Activated naive CD4-positive, alpha-beta T cell treated with anti-CD3 and anti-CD28 coated beads for 36 hours (primary cell): ENCODE measurements around the gene KCNMA1. TPM values are rescaled to one million over a fixed set of nuclear protein-coding genes. Genes with fewer than 3 reads are reported as not detected.

Source experiments
- CTCF ChIA-PET: fragments of 350-600 bp; sonication (Branson Sonifier 250); formaldehyde crosslinking; loops from one replicate; lab custom pipeline; 2021; ENCODE audit warnings: antibody characterized with exemption; lab: Charles Lee
- DNase-seq: peaks from one replicate; pipeline ENCODE4 v3.0.0-alpha.2; 2020
- H3K27ac Mint-ChIP-seq: one replicate; pipeline ENCODE4 v1.8.0; 2021; ENCODE audit warnings: mild to moderate bottlenecking, mixed read lengths
- H3K27me3 Mint-ChIP-seq: one replicate; pipeline ENCODE4 v1.8.0; 2021; ENCODE audit warnings: low read depth, mixed read lengths
- H3K36me3 Mint-ChIP-seq: one replicate; pipeline ENCODE4 v1.8.0; 2021; ENCODE audit warnings: low read depth, mixed read lengths
- H3K4me1 Mint-ChIP-seq: one replicate; pipeline ENCODE4 v1.8.0; 2021; ENCODE audit warnings: low read depth, mixed read lengths
- H3K4me3 Mint-ChIP-seq: one replicate; pipeline ENCODE4 v1.8.0; 2021; ENCODE audit warnings: mild to moderate bottlenecking, moderate library complexity, mixed read lengths
- H3K9me3 Mint-ChIP-seq: one replicate; pipeline ENCODE4 v1.8.0; 2021; ENCODE audit warnings: mixed read lengths
- intact Hi-C: fragments of 100-400 bp; cut with micrococcal nuclease; formaldehyde crosslinking; loops from one replicate; pipeline ENCODE4 v1.15.1; 2023
- total RNA-seq, 2 experiments: library from RNA; stranded (reverse); gene quantifications; one replicate each; pipeline ENCODE4 v1.2.3, GENCODE V29; 2021

KCNMA1 gene
- total RNA-seq, 2 experiments from 2014 or later, result not detected

- no peaks in the 10 kb centered on the region for H3K4me1 Mint-ChIP-seq
- H3K4me3 Mint-ChIP-seq, result no peak overlapping the region
- no peaks in the 10 kb centered on the region for H3K36me3 Mint-ChIP-seq
Observed at GRCh38 chr10:77032188-77032570, 605.4 kb downstream of the KCNMA1 start.

GRCh38 chr10:77031531-77032187, 605.9 kb downstream of the KCNMA1 start:
- CTCF ChIA-PET, result no interaction called here
- DNase-seq, result no peak
- intact Hi-C loops, result no loop called here
- no peaks in the 10 kb centered on the region for H3K36me3 Mint-ChIP-seq
- H3K9me3 Mint-ChIP-seq, result no peaks in the 10 kb centered on the region
- H3K27ac Mint-ChIP-seq, result no peak overlapping the region
- H3K27me3 Mint-ChIP-seq, result peaks cover 4% of the 10 kb centered on the region
- no peaks in the 10 kb centered on the region for H3K4me1 Mint-ChIP-seq
- H3K4me3 Mint-ChIP-seq, result no peak overlapping the region

More at GRCh38 chr10:77032188-77032570, 605.4 kb downstream of the KCNMA1 start:
- Mint-ChIP-seq H3K27me3 (peaks cover 4% of the 10 kb centered on the region), H3K27ac (no peak overlapping the region), H3K9me3 (no peaks in the 10 kb centered on the region)
- CTCF ChIA-PET, result no interaction called here
- no peak for DNase-seq
- intact Hi-C loops, result no loop called here

GRCh38 chr10:77030974-77031373, 606.6 kb downstream of the KCNMA1 start:
- Mint-ChIP-seq H3K4me1 (no peaks in the 10 kb centered on the region), H3K27me3 (peaks cover 6% of the 10 kb centered on the region), H3K4me3 (no peak overlapping the region), H3K36me3 (no peaks in the 10 kb centered on the region), H3K27ac (no peak overlapping the region), H3K9me3 (no peaks in the 10 kb centered on the region)
- intact Hi-C loops, result no loop called here
- CTCF ChIA-PET, result no interaction called here
- DNase-seq, result no peak

GRCh38 chr10:77029777-77030717, 607.6 kb downstream of the KCNMA1 start:
- H3K4me1 Mint-ChIP-seq, result no peaks in the 10 kb centered on the region
- intact Hi-C loops, result no loop called here
- peaks cover 6% of the 10 kb centered on the region for H3K27me3 Mint-ChIP-seq
- CTCF ChIA-PET, result no interaction called here
- no peaks in the 10 kb centered on the region for H3K36me3 Mint-ChIP-seq
- no peak for DNase-seq
- H3K4me3 Mint-ChIP-seq, result no peak overlapping the region
- H3K9me3 Mint-ChIP-seq, result no peaks in the 10 kb centered on the region
- no peak overlapping the region for H3K27ac Mint-ChIP-seq

- H3K4me3 Mint-ChIP-seq, result no peak overlapping the region
- no peaks in the 10 kb centered on the region for H3K4me1 Mint-ChIP-seq
- CTCF ChIA-PET, result no interaction called here
- H3K27me3 Mint-ChIP-seq, result peaks cover 7% of the 10 kb centered on the region
- DNase-seq, result no peak
- intact Hi-C loops, result no loop called here
- H3K9me3 Mint-ChIP-seq, result no peaks in the 10 kb centered on the region
- no peak overlapping the region for H3K27ac Mint-ChIP-seq
- H3K36me3 Mint-ChIP-seq, result no peaks in the 10 kb centered on the region
Observed at GRCh38 chr10:77028042-77028441, 609.6 kb downstream of the KCNMA1 start.

- CTCF ChIA-PET, result no interaction called here
- DNase-seq, result no peak
- Mint-ChIP-seq H3K27ac (no peak overlapping the region), H3K4me3 (no peak overlapping the region), H3K4me1 (no peaks in the 10 kb centered on the region), H3K27me3 (peaks cover 7% of the 10 kb centered on the region), H3K36me3 (no peaks in the 10 kb centered on the region), H3K9me3 (no peaks in the 10 kb centered on the region)
- intact Hi-C loops, result no loop called here
Observed at GRCh38 chr10:77027576-77027975, 610.0 kb downstream of the KCNMA1 start.

GRCh38 chr10:77027141-77027540, 610.5 kb downstream of the KCNMA1 start:
- no peak for DNase-seq
- Mint-ChIP-seq H3K36me3 (no peaks in the 10 kb centered on the region), H3K27ac (no peak overlapping the region), H3K4me3 (no peak overlapping the region), H3K27me3 (peaks cover 7% of the 10 kb centered on the region), H3K4me1 (no peaks in the 10 kb centered on the region), H3K9me3 (no peaks in the 10 kb centered on the region)
- CTCF ChIA-PET, result no interaction called here
- intact Hi-C loops, result no loop called here

GRCh38 chr10:77026148-77026547, 611.5 kb downstream of the KCNMA1 start:
- Mint-ChIP-seq H3K4me1 (no peaks in the 10 kb centered on the region), H3K27me3 (peaks cover 7% of the 10 kb centered on the region), H3K36me3 (no peaks in the 10 kb centered on the region), H3K9me3 (no peaks in the 10 kb centered on the region), H3K27ac (no peak overlapping the region), H3K4me3 (no peak overlapping the region)
- intact Hi-C loops, result no loop called here
- CTCF ChIA-PET, result no interaction called here
- no peak for DNase-seq

GRCh38 chr10:77024461-77024860, 613.1 kb downstream of the KCNMA1 start:
- DNase-seq, result no peak
- Mint-ChIP-seq H3K9me3 (no peaks in the 10 kb centered on the region), H3K36me3 (no peaks in the 10 kb centered on the region), H3K4me3 (no peak overlapping the region), H3K27me3 (peaks cover 7% of the 10 kb centered on the region), H3K4me1 (no peaks in the 10 kb centered on the region), H3K27ac (no peak overlapping the region)
- CTCF ChIA-PET, result no interaction called here
- intact Hi-C loops, result no loop called here

- no peaks in the 10 kb centered on the region for H3K36me3 Mint-ChIP-seq
- intact Hi-C loops, result no loop called here
- H3K4me3 Mint-ChIP-seq, result no peak overlapping the region
- peaks cover 5% of the 10 kb centered on the region for H3K27me3 Mint-ChIP-seq
- H3K9me3 Mint-ChIP-seq, result no peaks in the 10 kb centered on the region
- H3K27ac Mint-ChIP-seq, result no peak overlapping the region
- CTCF ChIA-PET, result no interaction called here
- no peak for DNase-seq
- H3K4me1 Mint-ChIP-seq, result no peaks in the 10 kb centered on the region
Observed at GRCh38 chr10:77023396-77023795, 614.2 kb downstream of the KCNMA1 start.

- Mint-ChIP-seq H3K36me3 (no peaks in the 10 kb centered on the region), H3K4me1 (no peaks in the 10 kb centered on the region), H3K4me3 (no peak overlapping the region), H3K27me3 (peaks cover 3% of the 10 kb centered on the region), H3K27ac (no peak overlapping the region), H3K9me3 (no peaks in the 10 kb centered on the region)
- no peak for DNase-seq
- CTCF ChIA-PET, result no interaction called here
- intact Hi-C loops, result no loop called here
Observed at GRCh38 chr10:77022671-77023070, 614.9 kb downstream of the KCNMA1 start.

- Mint-ChIP-seq H3K9me3 (no peaks in the 10 kb centered on the region), H3K27me3 (peaks cover 3% of the 10 kb centered on the region), H3K27ac (no peak overlapping the region), H3K4me3 (no peak overlapping the region), H3K36me3 (no peaks in the 10 kb centered on the region), H3K4me1 (no peaks in the 10 kb centered on the region)
- DNase-seq, result no peak
- CTCF ChIA-PET, result no interaction called here
- intact Hi-C loops, result no loop called here
Observed at GRCh38 chr10:77021966-77022490, 615.6 kb downstream of the KCNMA1 start.
